CD4-positive, alpha-beta T cell treated with Interferon gamma for 1 hour (primary cell): Measurements from ENCODE around the gene AATK.

Experiments
- DNase-seq: peaks from one replicate; pipeline ENCODE4 v3.0.0-alpha.2; 2020

The AATK gene

GRCh38 chr17:81166033-81166492, at the start of gene AATK:
Gene AATK, minus strand, starts transcription at chr17:81166221. Its CDS starts 229 bp downstream, at chr17:81165992.
- no peak for DNase-seq

- DNase-seq, result no peak
These were observed 48.0 kb upstream of the AATK start for GRCh38 chr17:81213978-81214377.

DNA sequence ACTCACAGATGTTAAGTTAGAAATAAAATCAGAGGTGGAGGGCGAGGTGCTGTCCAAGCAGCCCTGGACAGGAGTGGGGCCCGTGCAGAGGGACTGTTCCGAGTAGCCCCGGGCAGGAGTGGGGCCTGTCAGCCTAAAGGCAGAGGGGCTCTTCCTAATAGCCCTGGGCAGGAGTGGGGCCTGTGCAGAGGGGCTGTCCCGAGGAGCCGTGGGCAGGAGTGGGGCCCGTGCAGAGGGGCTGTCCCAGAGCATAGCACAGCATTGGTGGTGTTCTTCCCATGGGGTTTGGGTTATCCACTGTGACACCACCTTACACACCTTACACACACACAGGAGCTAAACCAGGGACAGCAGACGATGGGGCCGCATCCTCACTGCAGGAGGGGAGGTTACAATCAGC, 46.3 kb upstream of the AATK start:
- no peak for DNase-seq

- no peak for DNase-seq
These were observed 44.8 kb upstream of the AATK start for GRCh38 chr17:81210868-81211267.

DNA sequence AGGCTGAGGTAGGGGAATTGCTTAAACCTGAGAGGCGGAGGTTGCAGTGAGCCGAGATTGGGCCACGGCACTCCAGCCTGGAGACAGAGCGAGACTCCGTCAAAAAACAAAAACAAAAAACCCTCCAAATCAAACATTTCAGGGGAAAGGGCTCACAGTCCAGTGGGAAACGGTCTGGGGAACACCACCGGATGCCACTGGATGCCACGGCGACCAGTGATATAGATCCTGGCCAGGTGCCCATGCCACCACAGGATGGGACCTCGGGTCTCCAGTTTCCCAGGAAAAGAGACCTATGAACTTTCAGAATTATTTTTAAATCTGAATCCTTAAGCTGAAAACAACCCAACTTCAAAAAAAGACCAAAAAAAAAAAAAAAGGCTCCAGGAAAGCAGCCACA, 44.4 kb upstream of the AATK start:
- DNase-seq, result no peak

DNA sequence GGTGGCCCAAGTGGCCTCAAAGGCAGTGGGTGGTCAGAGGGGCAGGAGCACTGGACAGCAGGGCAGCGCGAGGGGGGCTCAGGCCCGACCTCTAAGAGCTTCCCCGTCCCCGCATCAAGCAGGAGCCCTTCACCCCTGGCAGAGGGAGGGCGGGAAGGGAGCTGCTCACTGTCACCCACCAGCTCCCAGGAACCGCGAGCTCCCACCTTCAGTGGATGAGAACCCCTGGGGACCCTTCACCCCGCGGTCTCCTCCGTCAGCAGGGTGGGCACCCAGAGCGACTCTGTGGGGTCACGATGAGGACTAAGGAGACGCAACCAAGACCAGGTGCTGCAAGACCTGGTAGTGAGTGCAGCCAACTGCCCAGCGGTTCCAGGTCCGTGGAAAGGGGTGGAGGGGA, 43.1 kb upstream of the AATK start:
- no peak for DNase-seq

- DNase-seq, result no peak
These were observed 42.6 kb upstream of the AATK start for GRCh38 chr17:81208651-81209050.

GRCh38 chr17:81207610-81208581, 41.9 kb upstream of the AATK start:
- no peak for DNase-seq

DNA sequence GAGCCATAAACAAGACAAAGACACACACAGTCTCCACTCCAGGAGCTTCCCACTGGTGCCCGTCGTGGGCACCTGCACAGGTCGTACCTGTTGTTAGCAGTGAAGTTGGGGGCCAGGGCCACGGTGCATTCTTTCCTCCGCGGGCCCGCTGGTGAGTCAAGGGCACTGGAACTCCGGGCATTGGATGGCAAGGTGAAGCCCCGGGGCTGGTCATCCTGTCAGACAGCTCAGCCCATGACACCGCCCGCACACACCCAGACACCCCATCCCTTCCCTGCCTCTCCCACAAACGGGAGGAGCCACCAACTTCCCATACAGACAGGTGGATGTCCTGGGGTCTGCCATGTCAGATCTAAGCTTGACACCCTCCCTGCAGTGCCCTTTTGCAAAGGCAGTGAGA, 40.6 kb upstream of the AATK start:
- DNase-seq, result no peak

DNA sequence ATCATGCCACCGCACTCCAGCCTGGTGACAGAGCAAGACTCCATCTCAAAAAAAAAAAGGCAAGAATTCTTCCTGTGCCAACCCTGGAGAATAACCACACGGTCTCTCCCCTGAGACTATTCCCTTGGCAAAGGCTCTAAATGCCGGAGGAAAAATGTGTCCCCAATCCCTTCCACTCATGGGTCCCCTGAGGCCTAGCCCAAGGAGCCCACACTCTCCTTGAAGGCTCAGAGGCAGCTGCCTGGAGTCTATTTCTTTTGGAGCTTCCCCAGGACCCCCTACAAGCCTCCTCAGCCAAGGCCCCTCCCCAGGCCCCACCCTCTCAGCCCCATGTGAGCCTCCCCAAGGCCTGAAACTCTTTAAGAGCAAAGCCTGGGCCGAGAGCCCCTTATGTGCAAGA, 40.1 kb upstream of the AATK start:
- no peak for DNase-seq

GRCh38 chr17:81204578-81204977, 38.6 kb upstream of the AATK start:
- no peak for DNase-seq

DNA sequence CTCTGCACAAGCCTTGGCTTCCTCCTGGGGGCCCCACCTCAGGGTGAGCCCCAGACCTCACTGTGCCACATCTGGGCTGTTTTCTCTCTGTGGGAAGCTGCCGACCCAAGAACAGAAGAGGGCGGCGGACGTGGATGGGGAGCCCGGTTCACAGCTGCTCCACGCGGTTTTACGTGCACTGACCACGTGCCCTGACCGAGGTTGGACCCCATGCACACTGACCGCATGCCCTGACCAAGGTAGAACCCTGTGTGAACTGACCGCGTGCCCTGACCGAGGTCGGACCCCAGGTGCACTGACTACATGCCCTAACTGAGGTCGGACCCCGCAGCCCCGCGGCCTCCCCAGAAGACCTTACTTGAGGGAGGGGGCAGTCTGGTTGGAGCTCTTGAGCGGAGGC, 37.1 kb upstream of the AATK start:
- no peak for DNase-seq

GRCh38 chr17:81202318-81202717, 36.3 kb upstream of the AATK start:
- no peak for DNase-seq

DNA sequence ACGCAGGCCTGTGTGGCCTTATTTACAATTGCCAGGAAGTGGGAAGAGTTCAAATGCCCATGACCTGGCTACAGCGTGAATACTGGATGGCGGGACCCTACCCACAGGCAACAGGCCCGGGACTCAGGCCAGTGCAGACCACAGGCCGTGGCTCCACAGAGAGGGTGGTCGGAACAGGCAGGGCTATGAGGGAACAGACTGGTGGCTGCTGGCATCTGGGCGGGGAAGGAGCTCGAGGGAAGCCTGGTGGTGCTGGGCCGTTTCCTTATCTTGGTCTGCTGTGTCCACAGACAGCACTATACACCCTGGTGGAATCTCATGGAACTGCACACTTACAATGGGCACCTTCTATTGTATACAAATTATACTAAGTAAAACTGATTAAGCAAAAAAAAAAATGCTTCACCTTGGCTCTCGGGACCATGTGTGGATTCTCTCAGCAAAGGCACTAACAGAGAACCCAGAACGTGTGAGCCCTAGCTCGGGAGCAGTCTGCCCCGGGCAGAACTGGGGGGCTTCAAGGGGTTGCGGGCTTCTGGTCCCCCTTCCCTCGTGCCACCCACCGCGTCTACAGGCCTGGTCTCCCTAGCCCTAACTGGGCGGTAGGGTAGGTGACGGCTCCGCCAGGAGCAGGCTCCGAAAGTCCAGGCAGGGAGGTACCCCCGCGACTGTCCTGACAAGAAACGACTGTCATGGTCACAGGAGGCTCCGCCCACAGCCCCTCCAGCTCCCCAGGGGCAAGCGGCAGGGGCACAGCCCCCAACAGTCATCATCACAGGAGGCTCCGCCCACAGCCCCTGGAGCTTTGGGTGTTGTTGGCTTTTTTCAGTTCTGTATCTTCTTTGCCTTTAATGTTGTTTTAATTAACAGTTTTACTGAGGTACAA, 34.9 kb upstream of the AATK start:
- DNase-seq, result no peak

GRCh38 chr17:81200201-81200600, 34.2 kb upstream of the AATK start:
- no peak for DNase-seq

- DNase-seq, result no peak
These were observed 33.4 kb upstream of the AATK start for GRCh38 chr17:81199482-81199830.

GRCh38 chr17:81198826-81199481, 32.9 kb upstream of the AATK start:
- no peak for DNase-seq

- no peak for DNase-seq
These were observed 31.9 kb upstream of the AATK start for GRCh38 chr17:81197831-81198490.

DNA sequence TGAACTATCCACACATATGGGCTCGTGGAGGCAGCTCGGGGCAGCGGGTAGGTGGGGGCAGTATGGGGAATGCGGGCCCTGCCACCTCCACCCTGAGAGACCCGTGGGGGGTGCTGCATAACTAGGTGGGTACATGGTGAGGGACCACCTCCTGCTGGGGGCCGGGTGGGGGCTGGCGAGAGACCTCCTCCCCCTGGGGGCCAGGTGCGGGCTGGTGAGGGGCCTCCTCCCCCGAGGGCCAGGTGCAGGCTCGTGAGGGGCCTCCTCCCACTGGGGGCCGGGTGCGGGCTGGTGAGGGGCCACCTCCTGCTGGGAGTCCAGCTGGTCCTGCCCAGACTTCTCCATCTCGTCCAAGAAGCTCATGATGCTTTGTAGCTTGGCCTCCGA, 31.4 kb upstream of the AATK start:
- no peak for DNase-seq

DNA sequence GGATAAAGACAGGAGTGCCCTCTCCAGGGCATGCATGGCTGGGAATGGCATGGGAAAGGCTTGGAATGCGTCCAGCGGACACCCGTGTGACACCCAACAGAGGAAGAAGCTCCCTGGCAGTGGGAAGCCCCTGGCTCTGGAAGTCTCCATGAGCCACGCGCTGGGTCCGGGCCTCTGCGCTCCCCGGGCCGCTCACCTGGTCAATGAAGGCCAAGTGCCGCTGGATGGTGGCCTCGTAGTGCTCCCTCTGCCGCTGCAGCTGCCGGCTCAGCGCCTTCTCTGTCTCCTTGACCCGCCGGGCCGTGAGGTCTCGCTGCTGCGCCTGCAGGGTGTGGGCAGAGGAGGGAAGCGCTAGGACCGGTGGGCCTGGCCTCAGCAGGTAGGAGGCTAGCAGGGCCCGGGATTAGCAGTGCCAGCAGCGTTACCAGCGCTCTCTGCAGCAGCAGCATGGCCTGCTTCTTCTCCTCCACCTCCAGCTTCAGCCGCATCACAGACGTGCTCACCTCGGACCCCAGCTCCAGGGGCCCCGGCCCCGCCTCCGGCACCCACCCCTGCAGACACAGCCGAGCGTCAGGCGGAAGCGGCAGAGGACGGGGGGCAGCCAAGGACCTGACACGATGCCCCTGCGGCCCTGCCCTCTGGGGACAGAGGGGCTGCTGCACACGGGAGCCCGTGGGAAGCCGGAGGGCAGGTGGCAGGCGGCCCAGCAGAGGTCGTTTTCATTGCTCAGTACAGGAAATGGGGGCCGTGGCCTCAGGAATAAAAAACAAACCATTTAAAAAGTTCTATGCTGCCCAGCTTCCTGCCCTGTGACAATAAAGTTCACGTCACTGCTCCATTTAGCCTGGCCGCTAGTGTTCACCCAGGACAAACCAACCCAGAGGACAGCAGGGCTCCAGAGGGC, 30.7 kb upstream of the AATK start:
- DNase-seq, result no peak

DNA sequence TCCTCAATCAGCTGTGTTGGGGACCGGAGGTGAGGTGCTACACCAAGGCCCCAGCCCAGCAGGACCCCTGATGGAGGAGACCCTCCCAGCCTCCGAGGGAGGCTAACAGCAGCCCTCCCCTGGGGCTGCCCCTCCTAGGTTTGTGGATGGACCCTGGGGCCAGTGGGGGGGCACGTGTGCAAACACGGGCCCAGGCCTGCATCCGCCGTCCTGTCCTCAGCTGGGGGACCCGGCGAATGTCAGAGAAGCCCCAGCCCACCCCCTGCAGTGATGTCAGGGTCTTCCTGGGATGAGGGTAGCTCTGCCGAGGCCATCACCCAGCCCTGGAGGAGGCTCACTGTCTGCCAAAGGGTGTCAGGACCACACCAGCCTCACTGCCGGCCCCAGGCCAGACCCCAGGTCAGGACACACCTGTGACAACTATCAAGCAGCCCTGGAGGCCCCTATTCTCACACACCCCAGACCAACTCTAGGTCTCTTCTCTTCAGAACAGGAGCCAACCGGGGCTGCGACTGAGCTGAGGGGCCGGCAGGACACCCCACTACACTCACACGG, 30.0 kb upstream of the AATK start:
- DNase-seq, result no peak
